Measurements from ENCODE around the gene PRMT9.

GRCh38 chr4:147626903-147627302 is 57.1 kb downstream of the PRMT9 start:
- TF ChIP-seq EZH2 (IDR thresholded peaks at IDR 0.05; ENCODE audit: low read length): no peak
- TF ChIP-seq CTCF (optimal IDR thresholded peaks at IDR 0.05 in 1 of 3, IDR thresholded peaks at IDR 0.05 in 1 of 3, conservative IDR thresholded peaks at IDR 0.05 in 1 of 3; ENCODE audit: extremely low read depth in 1 of 3, insufficient read depth in 2 of 3, low read length in 3 of 3): no peak

Data from keratinocyte (primary cell).